H9 (cell line): Measurements from ENCODE around the gene KIF26B. TPM values are rescaled to one million over a fixed set of nuclear protein-coding genes. Genes with fewer than 3 reads are reported as not detected.

ENCODE experiments used
- DNase-seq: peaks from one replicate; pipeline ENCODE4 v3.0.0-alpha.2; 2017
- H2AFZ ChIP-seq: one replicate; pipeline ENCODE4 v1.6.1; 2013; ENCODE audit warnings: mild to moderate bottlenecking, low read length, control low read depth, moderate library complexity
- H2AK5ac ChIP-seq: 2 replicates; pipeline ENCODE4 v1.6.1; 2013; ENCODE audit warnings: low read length, control low read depth, mixed read lengths; ENCODE audit not compliant: insufficient read length
- H2BK120ac ChIP-seq: one replicate; pipeline ENCODE4 v1.6.1; 2013; ENCODE audit warnings: low read depth, mild to moderate bottlenecking, low read length, control low read depth, inconsistent platforms; ENCODE audit not compliant: poor library complexity, severe bottlenecking
- H2BK12ac ChIP-seq: 2 replicates; pipeline ENCODE4 v1.6.1; 2013; ENCODE audit warnings: low read length, control low read depth, mixed read lengths, low read depth; ENCODE audit not compliant: insufficient read length
- H2BK15ac ChIP-seq: 2 replicates; pipeline ENCODE4 v1.6.1; 2013; ENCODE audit warnings: low read depth, low read length, control low read depth
- H2BK20ac ChIP-seq: one replicate; pipeline ENCODE4 v1.6.1; 2013; ENCODE audit warnings: low read depth, mild to moderate bottlenecking, low read length, control low read depth, inconsistent platforms; ENCODE audit not compliant: poor library complexity, severe bottlenecking
- H2BK5ac ChIP-seq: 2 replicates; pipeline ENCODE4 v1.6.1; 2013; ENCODE audit warnings: low read length, control low read depth, mixed read lengths; ENCODE audit not compliant: insufficient read length
- H3K14ac ChIP-seq: 2 replicates; pipeline ENCODE4 v1.6.1; 2013; ENCODE audit warnings: low read length, control low read depth; ENCODE audit not compliant: insufficient read depth
- H3K18ac ChIP-seq: 2 replicates; pipeline ENCODE4 v1.6.1; 2013; ENCODE audit warnings: low read depth, mild to moderate bottlenecking, mixed read lengths, low read length, control low read depth; ENCODE audit not compliant: insufficient read length
- H3K23ac ChIP-seq: 2 replicates; pipeline ENCODE4 v1.6.1; 2013; ENCODE audit warnings: low read length, control low read depth, mixed read lengths, low read depth; ENCODE audit not compliant: insufficient read length
- H3K23me2 ChIP-seq: 2 replicates; pipeline ENCODE4 v1.6.1; 2013; ENCODE audit warnings: low read depth, mild to moderate bottlenecking, mixed read lengths, low read length, control low read depth; ENCODE audit not compliant: insufficient read length, poor library complexity, severe bottlenecking
- H3K27ac ChIP-seq: 2 replicates; pipeline ENCODE4 v1.5.1; 2013; ENCODE audit warnings: low read length, control low read depth, mixed read lengths, low read depth; ENCODE audit not compliant: insufficient read length
- H3K27me3 ChIP-seq: 2 replicates; pipeline ENCODE4 v1.6.1; 2013; ENCODE audit warnings: low read length, control low read depth, inconsistent platforms; ENCODE audit not compliant: insufficient read depth
- H3K4ac ChIP-seq: 2 replicates; pipeline ENCODE4 v1.6.1; 2013; ENCODE audit warnings: low read depth, mild to moderate bottlenecking, control low read depth, inconsistent platforms, low read length, moderate library complexity
- H3K4me1 ChIP-seq: 2 replicates; pipeline ENCODE4 v1.6.1; 2013; ENCODE audit warnings: low read length, control low read depth, inconsistent platforms; ENCODE audit not compliant: insufficient read depth
- H3K4me2 ChIP-seq: 2 replicates; pipeline ENCODE4 v1.6.1; 2013; ENCODE audit warnings: low read length, control low read depth, mixed read lengths; ENCODE audit not compliant: insufficient read length, insufficient read depth
- H3K56ac ChIP-seq: 2 replicates; pipeline ENCODE4 v1.6.1; 2013; ENCODE audit warnings: low read depth, mild to moderate bottlenecking, mixed read lengths, low read length, control low read depth; ENCODE audit not compliant: insufficient read length
- H3K79me1 ChIP-seq: 2 replicates; pipeline ENCODE4 v1.6.1; 2013; ENCODE audit warnings: low read depth, mild to moderate bottlenecking, moderate library complexity, low read length, control low read depth, inconsistent platforms; ENCODE audit not compliant: insufficient read depth, poor library complexity, severe bottlenecking
- H3K79me2 ChIP-seq: 2 replicates; pipeline ENCODE4 v1.6.1; 2013; ENCODE audit warnings: low read length, control low read depth, inconsistent platforms; ENCODE audit not compliant: insufficient read depth
- H3K9ac ChIP-seq: 2 replicates; pipeline ENCODE4 v1.6.1; 2013; ENCODE audit warnings: low read length, control low read depth, mixed read lengths; ENCODE audit not compliant: insufficient read length; ENCODE audit errors: extremely low read depth
- H3K9me3 ChIP-seq: one replicate; pipeline ENCODE4 v1.6.1; 2013; ENCODE audit warnings: low read depth, low read length, inconsistent platforms; ENCODE audit not compliant: control insufficient read depth
- H3T11ph ChIP-seq: one replicate; pipeline ENCODE4 v1.6.1; 2013; ENCODE audit warnings: mild to moderate bottlenecking, low read length, control low read depth, inconsistent platforms
- H4K20me1 ChIP-seq: one replicate; pipeline ENCODE4 v1.6.1; 2013; ENCODE audit not compliant: control insufficient read depth, insufficient read length, insufficient read depth
- H4K5ac ChIP-seq: 2 replicates; pipeline ENCODE4 v1.6.1; 2013; ENCODE audit warnings: low read depth, mild to moderate bottlenecking, mixed read lengths, low read length, control low read depth; ENCODE audit not compliant: insufficient read length
- H4K8ac ChIP-seq: replicated peaks from 2 replicates; pipeline ENCODE4 v1.6.1; 2013; ENCODE audit warnings: low read length, control low read depth, mixed read lengths, low read depth; ENCODE audit not compliant: insufficient read length
- H4K91ac ChIP-seq: 2 replicates; pipeline ENCODE4 v1.6.1; 2013; ENCODE audit warnings: low read depth, mild to moderate bottlenecking, moderate library complexity, mixed read lengths, low read length, control low read depth; ENCODE audit not compliant: insufficient read length
- H3K27ac Mint-ChIP-seq, 3 experiments: 2 replicates in 2 of 3; 3 replicates in 1 of 3; pipeline ENCODE4 v1.8.0; 2020 to 2021; ENCODE audit warnings: mixed read lengths in 3 of 3, mild to moderate bottlenecking in 1 of 3, moderate library complexity in 1 of 3
- H3K27me3 Mint-ChIP-seq: 2 replicates; pipeline ENCODE4 v1.8.0; 2021; ENCODE audit warnings: low read depth, mild to moderate bottlenecking, moderate library complexity, mixed read lengths
- H3K36me3 Mint-ChIP-seq, 3 experiments: 2 replicates in 2 of 3; 3 replicates in 1 of 3; pipeline ENCODE4 v1.8.0; 2020 to 2021; ENCODE audit warnings: low read depth in 3 of 3, mixed read lengths in 3 of 3; ENCODE audit not compliant: insufficient read depth in 1 of 3
- H3K4me1 Mint-ChIP-seq, 2 experiments: 2 replicates each; pipeline ENCODE4 v1.8.0; 2020; ENCODE audit warnings: mixed read lengths in 2 of 2
- H3K4me3 Mint-ChIP-seq, 2 experiments: 2 replicates in 1 of 2; 3 replicates in 1 of 2; pipeline ENCODE4 v1.8.0; 2020 to 2021; ENCODE audit warnings: mild to moderate bottlenecking in 2 of 2, mixed read lengths in 2 of 2, moderate library complexity in 1 of 2
- H3K9me3 Mint-ChIP-seq, 2 experiments: 2 replicates in 1 of 2; 3 replicates in 1 of 2; pipeline ENCODE4 v1.8.0; 2020; ENCODE audit warnings: mild to moderate bottlenecking in 2 of 2, mixed read lengths in 2 of 2, moderate library complexity in 1 of 2
- CTCF ChIP-seq: fragments of 200-600 bp; sonication (generic); conservative IDR thresholded peaks from 3 replicates; pipeline ENCODE4 v1.8.0; 2021; ENCODE audit warnings: antibody characterized with exemption, mild to moderate bottlenecking
- WGBS: extraction: QIAGEN DNeasy Blood & Tissue Kit; methylation state at CpG from one replicate; pipeline ENCODE4 v1.1.7; 2013; ENCODE audit warnings: missing lambda C conversion rate, low lambda C conversion rate, mixed read lengths; ENCODE audit not compliant: insufficient read length; ENCODE audit errors: extremely low coverage; 5-methylcytosine and 5-hydroxymethylcytosine counted together
- total RNA-seq: library from RNA; stranded (reverse); gene quantifications from 2 replicates; pipeline ENCODE4 v1.2.1, GENCODE V29; 2021

The KIF26B gene
- total RNA-seq, 1 experiment from 2014 or later = 0.13 TPM

GRCh38 chr1:245690946-245691541, 536.3 kb downstream of the KIF26B start:
- H2AFZ ChIP-seq = no peak overlapping the region
- H2BK20ac ChIP-seq = no peak overlapping the region
- H2BK120ac ChIP-seq = no peak overlapping the region
- H3K9me3 ChIP-seq = no peaks in the 10 kb centered on the region
- H3K23me2 ChIP-seq = no peaks in the 10 kb centered on the region
- no peaks in the 10 kb centered on the region for H3K4me1 ChIP-seq
- peaks cover 0 to 2% of the 10 kb centered on the region in 2 experiments; a peak in 2 of 4 replicates for H3K4me1 Mint-ChIP-seq
- no peaks in the 10 kb centered on the region for H3K9me3 Mint-ChIP-seq
- H2BK5ac ChIP-seq = no peak overlapping the region
- TF ChIP-seq CTCF = no peak
- no peak for DNase-seq
- no peak overlapping the region for H3K4ac ChIP-seq
- no peak overlapping the region for H2BK15ac ChIP-seq
- no peak overlapping the region for H4K8ac ChIP-seq
- H3K9ac ChIP-seq = no peak overlapping the region
- H3K36me3 Mint-ChIP-seq = no peaks in the 10 kb centered on the region
- H2AK5ac ChIP-seq = no peak overlapping the region
- no peak overlapping the region for H4K91ac ChIP-seq
- H3K18ac ChIP-seq = no peak overlapping the region
- no peak overlapping the region for H3K27ac Mint-ChIP-seq
- no peak overlapping the region for H3K4me3 Mint-ChIP-seq
- no peak overlapping the region for H4K5ac ChIP-seq
- H3K27me3 ChIP-seq = no peaks in the 10 kb centered on the region
- H3K27ac ChIP-seq = no peak overlapping the region
- H3K79me1 ChIP-seq = no peaks in the 10 kb centered on the region
- H2BK12ac ChIP-seq = no peak overlapping the region
- no peaks in the 10 kb centered on the region for H3K79me2 ChIP-seq
- no peaks in the 10 kb centered on the region for H4K20me1 ChIP-seq
- H3T11ph ChIP-seq = no peak overlapping the region
- H3K4me2 ChIP-seq = no peak overlapping the region
- no peak overlapping the region for H3K56ac ChIP-seq
- H3K27me3 Mint-ChIP-seq = peaks cover 31% of the 10 kb centered on the region
- WGBS = no CpG with 5 or more reads among the region's 13 CpGs
- no peak overlapping the region for H3K23ac ChIP-seq
- H3K14ac ChIP-seq = no peak overlapping the region
